Gastrocnemius medialis (tissue), 4 donors: ENCODE data around the gene ADGRB3. TPM values are rescaled to one million over a fixed set of nuclear protein-coding genes. Genes with fewer than 3 reads are reported as not detected.

Source experiments
- ATAC-seq, 2 donors: fragments of 150-250 bp; one replicate each; pipeline ENCODE4 v1.9.1; 2016
- DNase-seq, 2 donors: peaks; one replicate each; pipeline ENCODE4 v3.0.0-alpha.2; 2019
- H3K27ac ChIP-seq, 4 donors: fragments of 200-600 bp; sonication (generic); 1 replicate in 1 of 4; 2 replicates in 3 of 4; pipeline ENCODE4 v1.5.1; 2016 to 2018; ENCODE audit warnings: mild to moderate bottlenecking in 2 of 4, moderate library complexity in 1 of 4
- H3K27me3 ChIP-seq, 3 donors: fragments of 200-600 bp; sonication (generic) in 2 of 3; 1 replicate in 1 of 3; 2 replicates in 2 of 3; pipeline versions ENCODE4 v1.5.1 to v1.6.0; 2016 to 2019; ENCODE audit warnings: mild to moderate bottlenecking in 1 of 3, moderate library complexity in 1 of 3
- H3K36me3 ChIP-seq, 2 donors: fragments of 200-600 bp; sonication (generic) in 1 of 2; one replicate each; pipeline ENCODE4 v1.5.1; 2017 to 2018
- H3K4me1 ChIP-seq, 2 donors: fragments of 200-600 bp; sonication (generic) in 1 of 2; one replicate each; pipeline ENCODE4 v1.5.1; 2016 to 2017; ENCODE audit warnings: mild to moderate bottlenecking in 2 of 2
- H3K4me3 ChIP-seq, 4 donors: fragments of 200-600 bp; sonication (generic) in 3 of 4; 1 replicate in 1 of 4; 2 replicates in 3 of 4; pipeline ENCODE4 v1.5.1; 2016 to 2019; ENCODE audit warnings: mild to moderate bottlenecking in 2 of 4
- H3K9me3 ChIP-seq, 3 donors: fragments of 200-600 bp; sonication (generic) in 2 of 3; 1 replicate in 1 of 3; 2 replicates in 2 of 3; pipeline ENCODE4 v1.5.1; 2016 to 2019
- CTCF ChIP-seq, 5 experiments: fragments of 450-650 bp in 3 of 5; fragments of 200-600 bp in 2 of 5; sonication (generic) in 2 of 5; IDR thresholded peaks in 4 of 5; conservative IDR thresholded peaks in 1 of 5; 1 replicate in 4 of 5; 2 replicates in 1 of 5; pipeline ENCODE4 v1.5.1; 2016 to 2019; ENCODE audit warnings: antibody characterized with exemption in 5 of 5, mild to moderate bottlenecking in 3 of 5, moderate library complexity in 3 of 5
- POLR2A ChIP-seq, 2 donors: fragments of 450-650 bp; IDR thresholded peaks; one replicate each; pipeline ENCODE4 v1.6.1; 2017; ENCODE audit warnings: antibody characterized with exemption in 2 of 2, mild to moderate bottlenecking in 2 of 2, moderate library complexity in 2 of 2
- in situ Hi-C, 4 donors: fragments of 200-750 bp; cut with MboI; loops; one replicate each; pipeline versions ENCODE4 v1.15.0 to v1.8.0; 2017; ENCODE audit warnings: low sequenced_read_pairs in 4 of 4
- intact Hi-C: fragments of 100-400 bp; cut with DNase I; formaldehyde crosslinking; loops from one replicate; pipeline ENCODE4 v1.15.1; 2023; ENCODE audit warnings: low total_unique reads
- total RNA-seq, 4 donors: library from RNA; depleted of rRNA; stranded (reverse); fragments of >200 nt; gene quantifications; one replicate each; pipeline versions ENCODE4 v1.1.0 to v1.2.3, GENCODE V29; 2016

The ADGRB3 gene
- total RNA-seq, 4 donors from 2014 or later, result 0.56 to 0.58 (median 0.58) TPM; not detected in 1

GRCh38 chr6:69337311-69337710 lies 702.2 kb downstream of the ADGRB3 start:
- no peaks in the 10 kb centered on the region for H3K27me3 ChIP-seq
- no peak overlapping the region for H3K27ac ChIP-seq
- intact Hi-C loops, result no loop called here
- H3K36me3 ChIP-seq, result no peaks in the 10 kb centered on the region
- DNase-seq (no peak), ATAC-seq (no peak)
- in situ Hi-C loops, result no loop called here
- H3K9me3 ChIP-seq, result no peaks in the 10 kb centered on the region
- no peaks in the 10 kb centered on the region for H3K4me1 ChIP-seq
- TF ChIP-seq POLR2A (IDR thresholded peaks at IDR 0.05) (no peak), CTCF (IDR thresholded peaks at IDR 0.05 in 4 of 5, conservative IDR thresholded peaks at IDR 0.05 in 1 of 5) (no peak)
- H3K4me3 ChIP-seq, result no peak overlapping the region

GRCh38 chr6:69338431-69339162 lies 703.5 kb downstream of the ADGRB3 start:
- Histone ChIP-seq H3K9me3 (no peaks in the 10 kb centered on the region), H3K4me1 (no peaks in the 10 kb centered on the region), H3K36me3 (no peaks in the 10 kb centered on the region), H3K27me3 (no peaks in the 10 kb centered on the region), H3K27ac (no peak overlapping the region), H3K4me3 (no peak overlapping the region)
- intact Hi-C loops, result no loop called here
- no peak for DNase-seq
- in situ Hi-C loops, result no loop called here
- ATAC-seq, result no peak
- no peak for TF ChIP-seq POLR2A (IDR thresholded peaks at IDR 0.05)
- TF ChIP-seq CTCF (IDR thresholded peaks at IDR 0.05 in 4 of 5, conservative IDR thresholded peaks at IDR 0.05 in 1 of 5), result no peak

GRCh38 chr6:69339163-69339550 lies 704.1 kb downstream of the ADGRB3 start:
- ATAC-seq, result no peak

GRCh38 chr6:69340196-69340595 lies 705.1 kb downstream of the ADGRB3 start:
- TF ChIP-seq CTCF (IDR thresholded peaks at IDR 0.05 in 4 of 5, conservative IDR thresholded peaks at IDR 0.05 in 1 of 5), result no peak
- TF ChIP-seq POLR2A (IDR thresholded peaks at IDR 0.05), result no peak
- Histone ChIP-seq H3K27ac (no peak overlapping the region), H3K27me3 (no peaks in the 10 kb centered on the region), H3K9me3 (no peaks in the 10 kb centered on the region), H3K4me1 (no peaks in the 10 kb centered on the region), H3K4me3 (no peak overlapping the region), H3K36me3 (no peaks in the 10 kb centered on the region)
- intact Hi-C loops, result no loop called here
- ATAC-seq (no peak), DNase-seq (no peak)
- in situ Hi-C loops, result no loop called here

More at GRCh38 chr6:69339163-69339550, 704.1 kb downstream of the ADGRB3 start:
- TF ChIP-seq CTCF (IDR thresholded peaks at IDR 0.05 in 4 of 5, conservative IDR thresholded peaks at IDR 0.05 in 1 of 5) (no peak), POLR2A (IDR thresholded peaks at IDR 0.05) (no peak)
- H3K36me3 ChIP-seq, result no peaks in the 10 kb centered on the region
- no peaks in the 10 kb centered on the region for H3K9me3 ChIP-seq
- intact Hi-C loops, result no loop called here
- H3K27ac ChIP-seq, result no peak overlapping the region
- no peaks in the 10 kb centered on the region for H3K4me1 ChIP-seq
- in situ Hi-C loops, result no loop called here
- no peak overlapping the region for H3K4me3 ChIP-seq
- no peak for DNase-seq
- no peaks in the 10 kb centered on the region for H3K27me3 ChIP-seq

GRCh38 chr6:69343851-69344250 lies 708.8 kb downstream of the ADGRB3 start:
- ATAC-seq, result no peak
- no peaks in the 10 kb centered on the region for H3K4me1 ChIP-seq
- in situ Hi-C loops, result no loop called here
- DNase-seq, result no peak
- no peaks in the 10 kb centered on the region for H3K27me3 ChIP-seq
- no peak overlapping the region for H3K4me3 ChIP-seq
- H3K27ac ChIP-seq, result no peak overlapping the region
- no peaks in the 10 kb centered on the region for H3K36me3 ChIP-seq
- no peak for TF ChIP-seq CTCF (IDR thresholded peaks at IDR 0.05 in 4 of 5, conservative IDR thresholded peaks at IDR 0.05 in 1 of 5)
- TF ChIP-seq POLR2A (IDR thresholded peaks at IDR 0.05), result no peak
- intact Hi-C loops, result no loop called here
- H3K9me3 ChIP-seq, result no peaks in the 10 kb centered on the region
